K562 (cell line): Measurements from ENCODE around the gene TECTA. TPM values are rescaled to one million over a fixed set of nuclear protein-coding genes. Genes with fewer than 3 reads are reported as not detected.
A peak's percentile ranks its signal among the peaks of the same experiment; 100 is the strongest.

Experiments
- ATAC-seq: fragments of 200-7000 bp; cut with Tn5 transposase; 3 replicates; pipeline ENCODE4 v1.9.1; 2020; ENCODE audit warnings: moderate library complexity
- BruUV-seq: library from RNA; stranded (reverse); fragments of 400-500 nt; replicated peaks from 2 replicates; lab custom pipeline; 2021; lab: Mats Ljungman, UMichigan
- CTCF ChIA-PET: fragments of 300-600 bp; formaldehyde crosslinking; extraction: SDS; loops from one replicate; lab custom pipeline; 2021; ENCODE audit warnings: low intra/inter-chr PET ratio; lab: Yijun Ruan, JAX
- POLR2A ChIA-PET: fragments of 300-600, 350-650 bp; sonication (Branson Sonifier 250); formaldehyde crosslinking; extraction: SDS; loops from one replicate; lab custom pipeline; 2021; ENCODE audit warnings: antibody characterized with exemption, inconsistent platforms; lab: Yijun Ruan, JAX
- DNase-seq, 4 experiments: peaks; one replicate each; pipeline versions ENCODE4 v3.0.0 to v3.0.0-alpha.2; 2011 to 2018; ENCODE audit warnings: low spot score in 3 of 4, mixed read lengths in 3 of 4; ENCODE audit errors: extremely low read depth in 1 of 4
- FAIRE-seq: peaks from 2 replicates; lab custom pipeline; 2011; peaks lifted over from hg19 to GRCh38; lab: Jason Lieb, UNC
- H2AFZ ChIP-seq: 2 replicates; pipeline ENCODE4 v1.6.0; 2011; ENCODE audit warnings: low read depth, low read length, control low read depth, inconsistent platforms
- H3K27ac ChIP-seq: fragments of 200-600 bp; 3 replicates; pipeline ENCODE4 v1.8.0; 2011; ENCODE audit warnings: low read depth, mild to moderate bottlenecking, control low read depth, inconsistent platforms, low read length, moderate library complexity, mixed read lengths; ENCODE audit errors: extremely low read depth
- H3K27me3 ChIP-seq, 2 experiments: fragments of 300-600 bp in 1 of 2; 2 replicates in 1 of 2; 3 replicates in 1 of 2; pipeline versions ENCODE4 v1.6.0 to v1.8.0; 2011; ENCODE audit warnings: inconsistent platforms in 2 of 2, low read length in 2 of 2, mild to moderate bottlenecking in 1 of 2, mixed read lengths in 1 of 2, moderate library complexity in 1 of 2; ENCODE audit not compliant: control insufficient read depth in 2 of 2, insufficient read depth in 2 of 2
- H3K36me3 ChIP-seq: fragments of 300-600 bp; 3 replicates; pipeline ENCODE4 v1.8.0; 2011; ENCODE audit warnings: mild to moderate bottlenecking, low read length, inconsistent platforms; ENCODE audit not compliant: control insufficient read depth, insufficient read depth
- H3K4me1 ChIP-seq, 2 experiments: fragments of 200-600 bp in 1 of 2; replicated peaks in 1 of 2; 2 replicates in 1 of 2; 3 replicates in 1 of 2; pipeline versions ENCODE4 v1.5.1 to v1.8.0; 2011; ENCODE audit warnings: inconsistent platforms in 2 of 2, low read length in 2 of 2, mild to moderate bottlenecking in 1 of 2, mixed read lengths in 1 of 2, moderate library complexity in 1 of 2; ENCODE audit not compliant: control insufficient read depth in 2 of 2, insufficient read depth in 2 of 2
- H3K4me2 ChIP-seq: 2 replicates; pipeline ENCODE4 v1.6.1; 2011; ENCODE audit warnings: low read length, control low read depth, inconsistent platforms, mixed read lengths; ENCODE audit not compliant: insufficient read depth
- H3K4me3 ChIP-seq: fragments of 200-600 bp; sonication (generic), shearing (Covaris generic); 2 replicates; pipeline ENCODE4 v1.5.1; 2016; ENCODE audit warnings: control low read depth, inconsistent platforms
- H3K79me2 ChIP-seq: fragments of 200-600 bp; 3 replicates; pipeline ENCODE4 v1.8.0; 2011; ENCODE audit warnings: low read length, inconsistent platforms; ENCODE audit not compliant: control insufficient read depth, insufficient read depth
- H3K9ac ChIP-seq, 2 experiments: 2 replicates each; pipeline versions ENCODE4 v1.6.0 to v1.6.1; 2011; ENCODE audit warnings: low read depth in 2 of 2, low read length in 2 of 2, control low read depth in 1 of 2, inconsistent platforms in 1 of 2, mild to moderate bottlenecking in 1 of 2, mixed read lengths in 1 of 2; ENCODE audit not compliant: insufficient read depth in 1 of 2
- H3K9me1 ChIP-seq: one replicate; pipeline ENCODE4 v1.6.0; 2011; ENCODE audit warnings: inconsistent platforms, mild to moderate bottlenecking, low read length, moderate library complexity; ENCODE audit not compliant: control insufficient read depth, insufficient read depth
- H3K9me3 ChIP-seq: replicated peaks from 2 replicates; pipeline ENCODE4 v1.5.1; 2011; ENCODE audit warnings: low read depth, low read length, inconsistent platforms; ENCODE audit not compliant: control insufficient read depth, insufficient read depth
- H4K20me1 ChIP-seq: replicated peaks from 2 replicates; pipeline ENCODE4 v1.6.1; 2011; ENCODE audit warnings: low read length, inconsistent platforms, mixed read lengths; ENCODE audit not compliant: control insufficient read depth, insufficient read depth
- HIVEP1 ChIP-seq: fragments of 250-450 bp; sonication (Bioruptor Pico); IDR thresholded peaks from 2 replicates; pipeline ENCODE4 v1.4.0; 2020; ENCODE audit warnings: mild to moderate bottlenecking
- HNRNPLL ChIP-seq: fragments of 200-400 bp; formaldehyde crosslinking; IDR thresholded peaks from 2 replicates; pipeline ENCODE4 v1.6.1; 2017; ENCODE audit warnings: low read length, low read depth, mild to moderate bottlenecking; ENCODE audit not compliant: poor library complexity, severe bottlenecking
- NFIX ChIP-seq: fragments of 250-450 bp; sonication (Bioruptor Pico); IDR thresholded peaks from 2 replicates; pipeline ENCODE4 v1.4.0; 2020; ENCODE audit warnings: low read depth, mild to moderate bottlenecking, moderate library complexity
- SMAD4 ChIP-seq: fragments of 250-450 bp; sonication (Bioruptor Pico); conservative IDR thresholded peaks from 2 replicates; pipeline ENCODE4 v1.8.0; 2021; ENCODE audit warnings: inconsistent platforms, mild to moderate bottlenecking, moderate library complexity
- SMARCC2 ChIP-seq: fragments of 450-650 bp; IDR thresholded peaks from 2 replicates; pipeline ENCODE4 v1.6.1; 2017; ENCODE audit warnings: antibody characterized with exemption, moderate library complexity, mild to moderate bottlenecking, low read depth
- WGBS: fragments of 100-300 bp; shearing (Covaris generic); methylation state at CpG from one replicate; pipeline ENCODE4 v1.1.6; 2016; ENCODE audit warnings: low coverage, mixed read lengths; ENCODE audit not compliant: insufficient coverage; ENCODE audit errors: missing lambda C conversion rate; 5-methylcytosine and 5-hydroxymethylcytosine counted together
- in situ Hi-C: fragments of 300-500 bp; cut with MboI; formaldehyde crosslinking; loops from 4 replicates; pipeline ENCODE4 v1.15.0; 2018; ENCODE audit warnings: inconsistent platforms, mixed read lengths
- intact Hi-C: fragments of 100-400 bp; cut with micrococcal nuclease; formaldehyde crosslinking; loops from 2 replicates; pipeline ENCODE4 v1.14.2; 2022
- polyA plus RNA-seq, 8 experiments: library from polyadenylated mRNA; depleted of rRNA in 4 of 8; stranded (reverse) in 5 of 8; unstranded in 3 of 8; fragments of >200 nt; fragmentation: Nextera tagmentation in 2 of 8; fragmentation: Illumina TruSeq in 1 of 8; extraction: Ambion mirVana in 2 of 8; extraction: Trizol in 1 of 8; gene quantifications; 2 replicates each; pipeline versions ENCODE4 v1.2.1 to v1.2.3, GENCODE V29; 2011 to 2014; ENCODE audit warnings: inconsistent platforms in 1 of 8, missing spikeins in 1 of 8
- total RNA-seq, 7 experiments: library from RNA; depleted of rRNA in 6 of 7; stranded (reverse); fragments of >200 nt in 6 of 7; fragmentation: Illumina TruSeq in 2 of 7; extraction: Trizol in 2 of 7; gene quantifications; 2 replicates each; pipeline versions ENCODE4 v1.2.1 to v1.2.3, GENCODE V29; 2011 to 2021; ENCODE audit warnings: low replicate concordance in 1 of 7
- TF ChIP-seq, protein P1 (sequence below): fragments of 450-650 bp; IDR thresholded peaks from 2 replicates; pipeline ENCODE4 v1.6.1; 2016; ENCODE audit warnings: low read depth, mild to moderate bottlenecking, moderate library complexity
- TF ChIP-seq, protein P2 (sequence below): sonication (generic); formaldehyde crosslinking; IDR thresholded peaks from 2 replicates; pipeline ENCODE4 v1.8.0; 2022; ENCODE audit warnings: mild to moderate bottlenecking, missing genetic modification reagents, borderline replicate concordance
- TF ChIP-seq, protein P3 (sequence below), 3 experiments: IDR thresholded peaks in 2 of 3; conservative IDR thresholded peaks in 1 of 3; 2 replicates each; pipeline ENCODE4 v1.5.1; 2011 to 2012; ENCODE audit warnings: low read length in 3 of 3, mild to moderate bottlenecking in 3 of 3, control low read depth in 2 of 3, improper control_type of control experiment in 1 of 3, inconsistent platforms in 1 of 3, low read depth in 1 of 3, mixed read lengths in 1 of 3, moderate library complexity in 1 of 3; ENCODE audit not compliant: insufficient read depth in 2 of 3
- TF ChIP-seq, protein P4 (sequence below): fragments of 200-800 bp; sonication (Bioruptor generic); IDR thresholded peaks from 2 replicates; pipeline ENCODE4 v1.6.1; 2017; ENCODE audit warnings: missing genetic modification characterization, missing compliant biosample characterization
- TF ChIP-seq, protein P5 (sequence below): fragments of 250-450 bp; sonication (Bioruptor Pico); IDR thresholded peaks from 2 replicates; pipeline ENCODE4 v1.5.1; 2021; ENCODE audit warnings: mild to moderate bottlenecking

TECTA gene
- total and polyA plus RNA-seq, 9 of the 15 experiments (the other 6 are each of a cell fraction or from before 2014, with no cell fraction given) = under 0.01 to 0.04 (median 0.03) TPM; not detected in 5

DNA sequence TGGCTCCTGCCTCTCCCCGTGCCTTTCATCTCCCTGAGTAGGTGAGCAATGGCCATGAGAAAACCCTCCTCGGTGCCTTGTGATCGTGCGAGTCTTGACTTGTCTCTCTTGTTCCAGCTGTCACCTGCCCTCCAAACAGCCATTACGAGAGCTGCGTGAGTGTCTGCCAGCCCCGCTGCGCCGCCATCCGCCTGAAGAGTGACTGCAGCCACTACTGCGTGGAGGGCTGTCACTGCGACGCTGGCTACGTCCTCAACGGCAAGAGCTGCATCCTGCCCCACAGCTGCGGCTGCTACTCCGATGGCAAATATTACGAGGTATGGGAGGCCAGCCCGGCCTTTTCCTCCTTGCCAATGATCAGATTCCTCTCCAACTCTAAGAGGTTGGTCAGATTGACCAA lies 51.7 kb downstream of the TECTA start:
- DNase-seq (peak in 1 of 4 experiments; percentile 3), FAIRE-seq (no peak), ATAC-seq (peak; percentile 57)
- Histone ChIP-seq H3K9me1 (no peaks in the 10 kb centered on the region), H3K27me3 (peaks cover 3 to 20% of the 10 kb centered on the region in 2 experiments; a peak in 4 of 5 replicates), H3K4me2 (no peak overlapping the region), H3K79me2 (no peaks in the 10 kb centered on the region), H4K20me1 (no peaks in the 10 kb centered on the region), H3K4me1 (no peaks in the 10 kb centered on the region), H3K4me3 (no peak overlapping the region), H3K9ac (no peak overlapping the region), H3K27ac (no peak overlapping the region), H3K9me3 (no peaks in the 10 kb centered on the region), H2AFZ (no peak overlapping the region), H3K36me3 (no peaks in the 10 kb centered on the region)
- intact Hi-C loops (no loop called here), in situ Hi-C loops (no loop called here)
- TF ChIP-seq NFIX (CRISPR knock-in tag) (no peak), SMARCC2 (no peak), HIVEP1 (CRISPR knock-in tag) (no peak), HNRNPLL (peak; percentile 62), SMAD4 (CRISPR knock-in tag) (no peak)
- TF ChIP-seq, protein P1, sequence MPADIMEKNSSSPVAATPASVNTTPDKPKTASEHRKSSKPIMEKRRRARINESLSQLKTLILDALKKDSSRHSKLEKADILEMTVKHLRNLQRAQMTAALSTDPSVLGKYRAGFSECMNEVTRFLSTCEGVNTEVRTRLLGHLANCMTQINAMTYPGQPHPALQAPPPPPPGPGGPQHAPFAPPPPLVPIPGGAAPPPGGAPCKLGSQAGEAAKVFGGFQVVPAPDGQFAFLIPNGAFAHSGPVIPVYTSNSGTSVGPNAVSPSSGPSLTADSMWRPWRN = no peak
- TF ChIP-seq, protein P2, sequence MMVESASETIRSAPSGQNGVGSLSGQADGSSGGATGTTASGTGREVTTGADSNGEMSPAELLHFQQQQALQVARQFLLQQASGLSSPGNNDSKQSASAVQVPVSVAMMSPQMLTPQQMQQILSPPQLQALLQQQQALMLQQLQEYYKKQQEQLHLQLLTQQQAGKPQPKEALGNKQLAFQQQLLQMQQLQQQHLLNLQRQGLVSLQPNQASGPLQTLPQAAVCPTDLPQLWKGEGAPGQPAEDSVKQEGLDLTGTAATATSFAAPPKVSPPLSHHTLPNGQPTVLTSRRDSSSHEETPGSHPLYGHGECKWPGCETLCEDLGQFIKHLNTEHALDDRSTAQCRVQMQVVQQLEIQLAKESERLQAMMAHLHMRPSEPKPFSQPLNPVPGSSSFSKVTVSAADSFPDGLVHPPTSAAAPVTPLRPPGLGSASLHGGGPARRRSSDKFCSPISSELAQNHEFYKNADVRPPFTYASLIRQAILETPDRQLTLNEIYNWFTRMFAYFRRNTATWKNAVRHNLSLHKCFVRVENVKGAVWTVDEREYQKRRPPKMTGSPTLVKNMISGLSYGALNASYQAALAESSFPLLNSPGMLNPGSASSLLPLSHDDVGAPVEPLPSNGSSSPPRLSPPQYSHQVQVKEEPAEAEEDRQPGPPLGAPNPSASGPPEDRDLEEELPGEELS (CRISPR knock-in tag) = no peak
- TF ChIP-seq, protein P3, sequence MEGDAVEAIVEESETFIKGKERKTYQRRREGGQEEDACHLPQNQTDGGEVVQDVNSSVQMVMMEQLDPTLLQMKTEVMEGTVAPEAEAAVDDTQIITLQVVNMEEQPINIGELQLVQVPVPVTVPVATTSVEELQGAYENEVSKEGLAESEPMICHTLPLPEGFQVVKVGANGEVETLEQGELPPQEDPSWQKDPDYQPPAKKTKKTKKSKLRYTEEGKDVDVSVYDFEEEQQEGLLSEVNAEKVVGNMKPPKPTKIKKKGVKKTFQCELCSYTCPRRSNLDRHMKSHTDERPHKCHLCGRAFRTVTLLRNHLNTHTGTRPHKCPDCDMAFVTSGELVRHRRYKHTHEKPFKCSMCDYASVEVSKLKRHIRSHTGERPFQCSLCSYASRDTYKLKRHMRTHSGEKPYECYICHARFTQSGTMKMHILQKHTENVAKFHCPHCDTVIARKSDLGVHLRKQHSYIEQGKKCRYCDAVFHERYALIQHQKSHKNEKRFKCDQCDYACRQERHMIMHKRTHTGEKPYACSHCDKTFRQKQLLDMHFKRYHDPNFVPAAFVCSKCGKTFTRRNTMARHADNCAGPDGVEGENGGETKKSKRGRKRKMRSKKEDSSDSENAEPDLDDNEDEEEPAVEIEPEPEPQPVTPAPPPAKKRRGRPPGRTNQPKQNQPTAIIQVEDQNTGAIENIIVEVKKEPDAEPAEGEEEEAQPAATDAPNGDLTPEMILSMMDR (IDR thresholded peaks at IDR 0.05 in 2 of 3, conservative IDR thresholded peaks at IDR 0.05 in 1 of 3; ENCODE audit: insufficient read depth in 2 of 3, low read depth in 1 of 3, low read length in 3 of 3) = 0 out of 6 replicates have a peak, but pooled peaks of 1 of the 3 experiments have one; percentile 3
- TF ChIP-seq, protein P4, sequence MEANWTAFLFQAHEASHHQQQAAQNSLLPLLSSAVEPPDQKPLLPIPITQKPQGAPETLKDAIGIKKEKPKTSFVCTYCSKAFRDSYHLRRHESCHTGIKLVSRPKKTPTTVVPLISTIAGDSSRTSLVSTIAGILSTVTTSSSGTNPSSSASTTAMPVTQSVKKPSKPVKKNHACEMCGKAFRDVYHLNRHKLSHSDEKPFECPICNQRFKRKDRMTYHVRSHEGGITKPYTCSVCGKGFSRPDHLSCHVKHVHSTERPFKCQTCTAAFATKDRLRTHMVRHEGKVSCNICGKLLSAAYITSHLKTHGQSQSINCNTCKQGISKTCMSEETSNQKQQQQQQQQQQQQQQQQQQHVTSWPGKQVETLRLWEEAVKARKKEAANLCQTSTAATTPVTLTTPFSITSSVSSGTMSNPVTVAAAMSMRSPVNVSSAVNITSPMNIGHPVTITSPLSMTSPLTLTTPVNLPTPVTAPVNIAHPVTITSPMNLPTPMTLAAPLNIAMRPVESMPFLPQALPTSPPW (CRISPR knock-in tag) = no peak
- TF ChIP-seq, protein P5, sequence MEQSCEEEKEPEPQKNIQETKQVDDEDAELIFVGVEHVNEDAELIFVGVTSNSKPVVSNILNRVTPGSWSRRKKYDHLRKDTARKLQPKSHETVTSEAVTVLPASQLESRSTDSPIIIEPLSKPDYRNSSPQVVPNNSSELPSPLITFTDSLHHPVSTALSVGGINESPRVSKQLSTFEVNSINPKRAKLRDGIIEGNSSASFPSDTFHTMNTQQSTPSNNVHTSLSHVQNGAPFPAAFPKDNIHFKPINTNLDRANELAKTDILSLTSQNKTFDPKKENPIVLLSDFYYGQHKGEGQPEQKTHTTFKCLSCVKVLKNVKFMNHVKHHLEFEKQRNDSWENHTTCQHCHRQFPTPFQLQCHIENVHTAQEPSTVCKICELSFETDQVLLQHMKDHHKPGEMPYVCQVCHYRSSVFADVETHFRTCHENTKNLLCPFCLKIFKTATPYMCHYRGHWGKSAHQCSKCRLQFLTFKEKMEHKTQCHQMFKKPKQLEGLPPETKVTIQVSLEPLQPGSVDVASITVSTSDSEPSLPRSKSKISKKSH (CRISPR knock-in tag) = no peak
- BruUV-seq = no TSS peak
- ChIA-PET POLR2A (interaction anchor here (0.7 kb wide), 1 partner anchor 565 kb away, joined by 3 read pairs; no protein-coding TSS in a partner anchor), CTCF (no interaction called here)
- under 1% methylated on average over 19 of the region's 19 CpGs for WGBS
